Measurements from ENCODE around the gene SLC4A2. TPM values are rescaled to one million over a fixed set of nuclear protein-coding genes. Genes with fewer than 3 reads are reported as not detected.

SLC4A2 gene
- total RNA-seq, 1 donor from 2014 or later, result 74.2 TPM

DNA sequence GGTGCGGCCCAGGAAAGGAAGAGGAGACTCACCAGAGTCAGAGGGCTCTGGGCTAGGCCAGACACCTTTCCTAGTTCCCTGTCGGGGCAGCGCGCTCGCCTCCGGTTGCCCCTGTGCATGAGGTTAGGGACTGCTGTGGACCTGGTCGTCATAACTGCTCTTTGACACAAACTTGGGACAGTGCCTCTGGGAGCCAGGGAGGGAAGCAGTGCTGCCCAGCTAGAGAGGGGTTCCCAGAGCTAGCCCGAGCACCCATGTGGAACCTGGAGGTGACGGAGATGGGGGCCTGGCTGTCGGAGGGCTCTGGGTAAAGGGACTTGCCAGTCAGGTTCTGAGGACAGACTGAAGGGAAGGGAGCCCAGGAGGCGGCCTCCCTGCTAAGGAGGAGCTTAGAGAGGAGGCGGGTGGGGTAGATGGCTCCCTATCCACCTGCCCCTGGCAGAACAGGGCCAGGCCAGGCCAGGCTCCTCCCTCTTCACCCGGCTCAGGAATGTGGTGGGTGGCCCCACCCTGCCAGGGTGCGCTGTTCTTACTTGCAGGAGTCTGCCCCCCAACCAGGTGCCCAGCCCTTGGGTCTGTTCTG lies 56.5 kb downstream of the SLC4A2 start:
- peak; percentile 92 for DNase-seq (ENCODE audit: low spot score)

DNA sequence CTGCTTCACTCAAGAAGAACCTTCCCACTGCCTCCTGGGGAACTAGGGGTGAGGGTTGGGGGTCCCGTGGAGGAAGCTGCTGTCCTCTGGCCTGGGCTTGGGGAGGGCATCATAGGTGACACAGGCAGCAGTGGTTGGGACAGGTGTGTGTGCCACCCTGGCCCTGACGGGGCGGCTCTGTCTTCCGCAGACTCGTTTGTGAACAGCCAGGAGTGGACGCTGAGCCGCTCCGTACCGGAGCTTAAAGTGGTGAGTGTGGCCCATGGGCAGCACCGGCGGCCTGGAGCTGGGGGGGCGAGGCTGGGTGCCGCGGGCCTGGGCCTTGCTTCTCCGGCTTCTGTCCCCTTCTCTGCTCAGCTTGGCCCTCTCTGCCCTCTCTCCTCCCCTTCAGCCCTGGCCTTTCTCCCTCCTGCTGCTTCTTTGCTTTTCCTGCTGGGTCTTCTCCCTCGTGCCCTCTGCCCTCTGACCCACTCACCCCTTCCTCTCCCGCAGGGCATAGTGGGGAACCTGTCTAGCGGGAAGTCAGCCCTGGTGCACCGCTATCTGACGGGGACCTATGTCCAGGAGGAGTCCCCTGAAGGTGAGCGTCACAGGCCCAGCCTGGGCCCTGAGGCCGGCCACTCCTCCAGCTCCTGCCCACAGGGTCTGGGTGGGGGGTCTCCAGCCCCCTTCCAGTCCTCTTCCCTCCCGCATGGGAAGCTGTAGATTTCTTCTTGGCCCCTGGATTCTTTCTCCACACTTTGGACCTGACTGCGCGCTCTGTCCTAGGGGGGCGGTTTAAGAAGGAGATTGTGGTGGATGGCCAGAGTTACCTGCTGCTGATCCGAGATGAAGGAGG lies 57.4 kb downstream of the SLC4A2 start:
- no peak for DNase-seq (ENCODE audit: low spot score)

DNA sequence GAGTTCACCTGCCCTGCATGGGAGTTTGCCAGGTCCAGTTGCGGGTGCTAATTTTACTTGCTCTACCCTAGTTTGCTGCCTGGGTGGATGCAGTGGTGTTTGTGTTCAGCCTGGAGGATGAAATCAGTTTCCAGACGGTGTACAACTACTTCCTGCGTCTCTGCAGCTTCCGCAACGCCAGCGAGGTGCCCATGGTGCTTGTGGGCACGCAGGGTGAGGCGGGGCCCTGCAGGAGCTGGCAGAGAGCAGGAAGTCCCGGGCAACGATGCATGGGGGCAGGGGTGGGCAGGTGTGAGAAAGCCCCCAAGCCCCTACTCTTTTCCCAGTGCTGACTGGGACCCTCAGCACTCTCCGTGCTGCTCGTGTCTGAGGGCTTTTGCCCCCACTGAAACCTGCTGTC lies 58.2 kb downstream of the SLC4A2 start:
- peak; percentile 71 for DNase-seq (ENCODE audit: low spot score)

DNA sequence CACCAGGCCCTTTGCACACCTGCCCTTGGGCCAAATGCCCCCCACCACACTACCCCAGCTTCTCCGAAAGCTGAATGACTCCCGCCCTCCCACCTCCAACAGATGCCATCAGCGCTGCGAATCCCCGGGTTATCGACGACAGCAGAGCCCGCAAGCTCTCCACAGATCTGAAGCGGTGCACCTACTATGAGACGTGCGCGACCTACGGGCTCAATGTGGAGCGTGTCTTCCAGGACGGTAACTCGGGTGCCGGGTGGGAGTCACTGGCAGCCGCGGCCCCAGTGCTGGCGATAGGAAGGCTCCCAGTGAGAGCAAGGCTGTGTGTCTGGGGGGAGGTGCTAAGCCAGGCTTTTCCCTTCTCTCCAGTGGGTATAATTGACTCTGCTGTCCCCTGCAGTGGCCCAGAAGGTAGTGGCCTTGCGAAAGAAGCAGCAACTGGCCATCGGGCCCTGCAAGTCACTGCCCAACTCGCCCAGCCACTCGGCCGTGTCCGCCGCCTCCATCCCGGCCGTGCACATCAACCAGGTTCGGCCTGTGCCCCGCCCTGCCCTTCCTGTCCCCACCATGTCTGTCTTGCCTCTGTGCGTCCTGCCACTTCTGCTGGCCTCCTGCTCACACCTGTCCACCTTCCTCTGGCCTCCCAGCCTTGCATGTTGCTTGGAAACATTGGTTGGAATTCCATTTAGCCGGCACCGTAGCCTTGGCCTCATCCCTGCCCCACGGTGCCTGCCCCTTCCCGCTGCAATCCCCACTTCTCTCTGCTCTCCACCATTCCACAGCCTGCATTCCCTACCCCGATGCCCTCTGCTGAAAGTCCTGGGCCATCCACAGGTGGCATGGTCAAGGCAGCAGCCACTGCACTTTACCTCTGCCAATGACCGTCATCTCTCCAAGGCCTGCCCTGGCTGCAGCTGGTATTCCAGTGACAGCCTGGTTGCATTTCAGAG lies 59.0 kb downstream of the SLC4A2 start:
- no peak for DNase-seq (ENCODE audit: low spot score)

DNA sequence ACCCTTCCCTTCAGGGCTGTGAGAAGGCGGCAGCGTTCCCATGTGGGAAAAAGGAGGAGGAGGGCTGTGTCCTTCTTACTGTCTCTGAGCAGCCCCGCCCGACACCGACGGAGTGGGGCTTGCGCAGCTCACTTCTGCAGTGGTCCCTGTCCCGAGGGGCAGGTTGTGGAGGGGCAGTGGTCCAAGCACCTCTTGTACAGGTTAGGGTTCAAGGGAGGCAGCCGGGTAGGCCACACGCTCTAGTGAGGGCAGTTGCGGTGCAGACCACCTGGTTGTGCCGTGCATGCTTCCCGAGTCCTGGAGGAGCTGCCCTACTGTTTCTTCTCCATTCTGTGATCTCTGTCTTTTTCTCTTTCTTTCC lies 59.6 kb downstream of the SLC4A2 start:
- no peak for DNase-seq (ENCODE audit: low spot score)

DNA sequence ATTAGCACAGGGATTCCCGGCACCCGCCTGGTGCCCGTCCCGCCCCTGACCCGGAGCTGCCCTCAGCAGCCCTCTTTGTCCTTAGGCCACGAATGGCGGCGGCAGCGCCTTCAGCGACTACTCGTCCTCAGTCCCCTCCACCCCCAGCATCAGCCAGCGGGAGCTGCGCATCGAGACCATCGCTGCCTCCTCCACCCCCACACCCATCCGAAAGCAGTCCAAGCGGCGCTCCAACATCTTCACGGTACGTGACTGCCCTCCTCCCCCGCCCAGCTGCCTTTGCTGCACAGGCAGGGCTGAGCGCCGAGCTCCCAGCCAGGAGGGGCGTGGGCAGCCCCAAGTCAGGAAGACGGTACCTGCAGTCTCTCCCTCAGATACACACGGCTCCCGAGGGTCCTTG lies 60.5 kb downstream of the SLC4A2 start:
- DNase-seq (ENCODE audit: low spot score), result no peak

DNA sequence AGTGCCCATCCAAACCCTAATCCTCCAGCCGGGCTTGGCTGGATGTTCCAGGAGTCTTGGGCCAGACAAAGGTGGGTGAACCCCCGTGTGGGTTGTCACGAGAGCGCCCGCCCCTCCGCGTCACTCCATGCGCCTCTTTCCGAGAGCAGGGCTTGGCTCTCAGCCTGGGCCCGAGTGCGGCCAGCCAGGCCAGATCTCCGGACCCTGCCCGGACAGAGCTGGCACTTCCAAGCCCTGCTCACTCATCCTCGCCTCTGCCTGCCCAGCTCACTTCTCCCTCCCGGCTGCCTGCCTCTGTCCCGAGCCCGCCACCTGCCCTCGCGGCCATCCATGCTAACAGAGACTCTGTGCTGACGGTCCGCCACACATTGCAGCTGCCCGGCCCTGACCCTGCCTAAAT lies 61.5 kb downstream of the SLC4A2 start:
- DNase-seq (ENCODE audit: low spot score), result no peak

DNA sequence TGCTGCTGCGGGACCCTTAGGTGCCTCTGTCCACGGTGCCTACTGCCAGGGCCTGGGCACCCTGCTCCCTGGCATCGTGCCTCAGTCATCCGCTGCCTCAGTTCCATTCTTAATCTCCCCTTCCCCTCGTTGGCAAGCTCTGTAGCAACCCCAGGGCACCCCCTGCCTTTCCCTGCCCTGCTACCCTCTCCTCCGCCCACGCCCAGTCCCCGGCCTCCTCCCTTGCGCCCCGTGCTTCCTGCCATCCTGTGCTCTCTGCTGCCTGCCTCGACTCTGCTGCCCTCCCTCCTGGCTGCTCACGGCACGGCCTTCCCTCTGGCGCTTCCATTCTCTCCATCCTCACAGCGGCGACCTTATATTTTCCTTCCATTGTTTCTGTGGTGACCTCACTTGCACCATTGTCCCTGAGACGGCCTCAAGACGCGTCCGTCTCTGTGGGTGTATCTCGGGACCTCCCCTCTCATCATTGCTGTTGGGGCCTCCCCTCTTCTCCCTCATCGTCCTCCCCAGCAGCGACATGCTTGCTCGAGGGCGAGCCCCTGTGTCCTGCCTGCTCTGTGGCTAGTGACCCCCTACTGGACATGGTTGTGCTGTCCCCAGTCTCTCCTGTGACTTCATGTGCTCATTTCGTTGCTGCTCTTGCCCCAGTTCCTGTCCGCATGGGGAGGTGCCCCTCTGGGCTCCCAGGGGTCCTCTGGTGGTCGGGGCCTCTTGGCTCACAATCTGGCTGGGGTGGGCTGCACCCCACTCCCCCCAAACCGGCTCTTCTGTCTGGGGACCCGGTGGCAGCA lies 62.2 kb downstream of the SLC4A2 start:
- no peak for DNase-seq (ENCODE audit: low spot score)

DNA sequence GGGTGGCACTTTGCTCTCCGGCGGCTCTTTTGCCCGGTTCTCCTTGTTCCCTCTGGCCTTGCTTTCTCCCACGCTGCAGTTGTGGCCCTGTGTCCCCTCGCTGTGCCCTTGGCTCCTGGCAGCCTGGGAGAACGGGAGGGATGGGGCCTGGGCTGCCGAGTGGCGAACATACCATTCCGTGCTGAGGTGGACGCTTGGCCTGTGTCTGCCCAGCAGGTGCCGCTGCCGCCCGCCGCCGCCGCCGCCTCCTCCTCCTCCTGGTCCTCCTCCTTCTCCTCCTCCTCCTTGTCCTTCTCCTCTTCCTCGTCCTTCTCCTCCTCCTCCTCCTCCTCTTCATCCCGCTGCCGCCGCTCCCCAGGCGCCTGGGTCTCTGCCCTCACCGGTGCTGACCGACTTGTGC lies 62.9 kb downstream of the SLC4A2 start:
- DNase-seq (ENCODE audit: low spot score), result no peak

DNA sequence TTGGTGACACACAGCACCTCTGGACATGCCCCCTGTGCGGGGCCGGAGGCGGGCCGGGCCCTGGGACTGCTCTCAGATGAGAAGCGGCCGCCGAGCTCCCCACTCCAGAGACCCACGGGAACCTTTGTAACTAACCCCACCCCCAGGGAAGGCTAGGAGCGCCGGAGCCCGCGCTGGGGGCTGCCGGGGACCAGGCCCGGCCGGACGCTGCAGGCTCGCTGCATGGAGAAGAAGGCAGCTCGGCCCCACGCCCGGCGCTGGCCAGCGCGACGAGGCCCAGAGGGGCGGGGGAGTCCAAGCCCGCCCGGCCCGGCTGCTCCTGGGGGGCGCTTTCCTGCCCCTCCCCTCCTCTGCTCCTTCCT lies 63.4 kb downstream of the SLC4A2 start:
- DNase-seq (ENCODE audit: low spot score), result no peak

DNA sequence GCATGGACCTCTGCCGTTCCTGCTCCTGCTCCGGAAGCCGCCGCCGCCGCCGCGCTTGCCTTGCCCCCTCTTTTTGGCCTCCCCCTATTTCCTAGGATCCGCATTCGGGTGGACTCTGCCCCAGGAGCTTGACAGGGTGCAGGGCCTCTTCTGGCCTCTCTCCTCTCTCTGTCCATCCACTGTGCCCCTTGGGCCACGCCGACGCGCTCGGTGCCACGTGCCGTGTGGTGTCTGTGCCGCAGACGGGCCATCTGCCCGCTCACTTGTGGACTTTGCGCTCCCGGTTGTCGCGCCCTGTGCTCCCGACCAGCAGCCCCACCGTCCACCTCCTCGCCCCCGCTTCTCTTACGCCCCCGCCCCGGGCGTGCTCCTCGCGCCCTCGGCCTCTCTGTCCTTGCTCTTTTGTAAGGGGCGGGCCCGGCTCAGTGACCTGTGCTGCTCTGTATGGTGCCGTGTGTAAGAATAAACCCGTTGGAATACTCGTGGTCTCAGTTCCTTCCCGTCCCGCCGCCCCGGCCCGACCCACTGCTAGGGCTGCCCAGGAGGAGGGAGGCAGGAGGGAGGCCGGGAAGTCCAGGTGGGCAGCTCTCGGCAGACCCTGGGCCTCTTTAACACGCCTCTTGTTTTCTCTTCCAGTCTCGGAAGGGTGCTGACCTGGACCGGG lies 63.9 kb downstream of the SLC4A2 start:
- no peak for DNase-seq (ENCODE audit: low spot score)

DNA sequence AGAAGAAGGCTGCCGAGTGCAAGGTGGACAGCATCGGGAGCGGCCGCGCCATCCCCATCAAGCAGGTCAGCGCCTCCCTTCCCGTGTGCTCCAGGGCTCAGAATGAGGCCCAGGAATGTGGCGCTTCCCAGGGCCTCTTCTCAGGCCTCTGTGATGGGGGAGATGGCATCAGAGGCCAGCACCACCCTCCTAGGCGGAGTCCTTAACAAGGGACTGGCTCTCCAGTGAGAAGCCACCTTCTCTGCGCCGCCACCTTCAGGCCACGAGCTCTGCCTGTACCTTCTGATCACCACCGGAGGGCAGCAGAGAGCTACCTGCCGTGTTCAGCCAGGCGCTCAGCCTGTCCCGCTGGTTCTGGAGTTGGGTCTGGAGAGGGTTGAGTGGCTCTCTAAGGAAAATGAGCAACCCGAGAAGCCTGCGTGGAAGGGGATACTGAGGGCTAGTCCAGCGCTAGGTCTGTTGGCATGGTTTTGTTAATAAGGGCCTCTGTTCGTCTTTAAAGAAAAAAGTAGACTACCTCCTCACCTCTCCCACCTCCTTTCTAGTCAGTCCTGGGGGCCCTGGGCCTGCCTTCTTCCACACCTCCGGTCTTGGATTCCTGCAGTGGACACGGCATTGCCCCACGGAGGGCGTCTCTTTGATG lies 64.6 kb downstream of the SLC4A2 start:
- DNase-seq (ENCODE audit: low spot score), result peak; percentile 88

DNA sequence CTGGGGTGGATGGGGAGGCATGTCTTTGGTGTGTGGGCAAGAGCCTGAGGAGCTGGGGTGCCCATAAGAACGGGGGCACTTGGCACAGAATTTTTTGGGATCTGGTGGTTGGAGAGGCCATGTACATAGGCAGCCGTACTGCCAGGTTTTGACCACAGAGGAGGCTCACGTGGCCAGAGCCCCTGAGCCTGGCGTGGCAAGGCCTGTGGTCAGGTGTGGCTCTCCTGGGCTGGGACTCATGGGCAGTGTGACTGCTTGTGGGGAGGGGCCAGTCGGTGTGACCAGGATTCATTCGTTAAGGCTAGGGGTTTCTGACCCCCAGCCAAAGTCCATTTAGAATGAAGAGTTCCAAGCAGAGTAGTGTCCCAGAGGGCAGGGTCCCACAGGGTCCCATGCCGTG lies 65.1 kb downstream of the SLC4A2 start:
- DNase-seq (ENCODE audit: low spot score), result no peak

DNA sequence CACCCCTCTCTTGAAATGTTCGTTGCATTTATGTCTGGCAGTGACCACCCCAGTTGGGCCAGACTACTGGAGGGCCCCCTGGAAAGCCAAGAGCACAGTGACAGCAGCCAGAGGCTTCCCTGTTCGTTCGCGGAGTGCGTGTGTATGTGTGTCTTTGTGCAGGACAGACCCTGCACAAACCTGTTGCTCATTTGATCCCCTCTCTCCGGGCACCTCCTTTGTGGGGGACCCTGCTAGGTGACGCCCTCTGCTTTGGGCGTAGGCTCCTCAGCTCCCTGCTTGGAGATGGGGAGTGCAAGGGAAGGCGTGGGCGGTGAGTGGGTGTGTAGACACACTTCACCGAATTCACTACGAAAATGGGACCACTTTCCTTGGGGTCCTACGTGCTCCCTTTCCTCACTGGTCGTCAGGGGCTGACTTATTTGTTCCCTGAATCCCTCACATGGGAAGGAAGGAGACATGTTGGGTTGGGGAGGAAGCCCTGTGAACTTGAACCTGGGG lies 65.6 kb downstream of the SLC4A2 start:
- DNase-seq (ENCODE audit: low spot score), result no peak

DNA sequence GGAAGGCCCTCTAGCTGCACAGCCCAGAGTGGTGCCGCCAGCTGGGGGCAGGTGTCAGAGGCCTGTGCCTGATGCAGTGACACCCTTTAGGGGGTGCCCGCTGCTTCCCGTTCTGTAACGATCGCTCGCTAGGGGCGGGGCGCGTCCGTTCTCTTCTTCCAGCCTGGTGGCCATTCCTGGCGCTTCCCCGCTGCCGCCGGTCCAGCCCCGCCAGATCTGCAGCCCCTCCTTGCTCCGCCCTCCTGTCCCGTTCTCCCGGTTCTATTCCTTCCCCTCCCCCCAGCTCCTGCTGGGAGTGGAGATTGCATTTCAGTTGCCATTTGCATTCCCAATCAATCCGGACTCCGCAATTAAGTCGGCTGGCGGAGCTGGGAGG lies 66.1 kb downstream of the SLC4A2 start:
- no peak for DNase-seq (ENCODE audit: low spot score)

DNA sequence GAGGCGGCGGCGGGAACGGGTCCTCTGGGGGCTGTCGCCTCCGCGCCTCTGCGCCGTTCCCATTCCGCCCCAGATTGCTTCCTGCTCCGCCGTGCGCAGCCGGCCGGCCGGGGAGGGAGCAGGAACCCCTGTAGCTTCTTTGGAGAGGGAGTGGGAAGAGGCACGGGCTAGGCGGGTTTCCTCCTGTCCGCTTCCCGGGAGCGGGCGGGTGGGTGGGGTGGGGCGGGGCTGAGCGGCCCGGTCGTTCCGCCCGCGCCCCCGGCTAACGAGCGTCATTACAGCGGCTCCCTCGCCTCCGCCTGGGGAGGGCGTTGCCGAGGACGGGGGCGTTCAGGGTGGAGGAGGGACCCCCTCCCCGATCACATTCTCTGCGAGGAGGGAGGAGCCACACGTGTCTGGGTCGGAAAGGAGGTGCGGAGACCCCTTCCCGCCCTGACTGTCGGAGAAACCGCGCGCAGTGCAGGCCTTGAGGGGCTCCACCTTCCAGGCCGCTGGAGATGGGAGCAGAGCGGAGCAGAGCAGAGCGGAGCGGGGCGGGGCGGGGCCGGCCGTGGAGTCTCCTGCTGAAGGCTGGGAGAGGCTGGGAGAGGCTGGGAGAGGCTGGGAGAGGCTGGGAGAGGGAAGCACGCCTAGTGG lies 66.6 kb downstream of the SLC4A2 start:
- no peak for DNase-seq (ENCODE audit: low spot score)
